KOPT-K1 (cell line): ENCODE data around the gene KLHL22.
"Not testable (repeated sequence)": the region's sequence is repeated elsewhere in the genome, so short reads cannot be mapped to it uniquely, and the experiment has no call there.

Experiments
- H3K27ac ChIP-seq: fragments of 200-600 bp; sonication (generic); 2 replicates; pipeline ENCODE4 v1.5.1; 2016; ENCODE audit warnings: antibody characterized with exemption, mild to moderate bottlenecking, low read depth, low read length; ENCODE audit not compliant: poor library complexity, severe bottlenecking
- H3K36me3 ChIP-seq: fragments of 200-600 bp; sonication (generic); 2 replicates; pipeline ENCODE4 v1.5.1; 2017; ENCODE audit warnings: antibody characterized with exemption, mild to moderate bottlenecking, low read length, moderate library complexity; ENCODE audit not compliant: insufficient read depth
- H3K9me3 ChIP-seq: fragments of 200-600 bp; sonication (generic); 2 replicates; pipeline ENCODE4 v1.5.1; 2017; ENCODE audit warnings: antibody characterized with exemption, low read length, mild to moderate bottlenecking; ENCODE audit not compliant: insufficient read depth, poor library complexity, severe bottlenecking

Gene KLHL22

DNA sequence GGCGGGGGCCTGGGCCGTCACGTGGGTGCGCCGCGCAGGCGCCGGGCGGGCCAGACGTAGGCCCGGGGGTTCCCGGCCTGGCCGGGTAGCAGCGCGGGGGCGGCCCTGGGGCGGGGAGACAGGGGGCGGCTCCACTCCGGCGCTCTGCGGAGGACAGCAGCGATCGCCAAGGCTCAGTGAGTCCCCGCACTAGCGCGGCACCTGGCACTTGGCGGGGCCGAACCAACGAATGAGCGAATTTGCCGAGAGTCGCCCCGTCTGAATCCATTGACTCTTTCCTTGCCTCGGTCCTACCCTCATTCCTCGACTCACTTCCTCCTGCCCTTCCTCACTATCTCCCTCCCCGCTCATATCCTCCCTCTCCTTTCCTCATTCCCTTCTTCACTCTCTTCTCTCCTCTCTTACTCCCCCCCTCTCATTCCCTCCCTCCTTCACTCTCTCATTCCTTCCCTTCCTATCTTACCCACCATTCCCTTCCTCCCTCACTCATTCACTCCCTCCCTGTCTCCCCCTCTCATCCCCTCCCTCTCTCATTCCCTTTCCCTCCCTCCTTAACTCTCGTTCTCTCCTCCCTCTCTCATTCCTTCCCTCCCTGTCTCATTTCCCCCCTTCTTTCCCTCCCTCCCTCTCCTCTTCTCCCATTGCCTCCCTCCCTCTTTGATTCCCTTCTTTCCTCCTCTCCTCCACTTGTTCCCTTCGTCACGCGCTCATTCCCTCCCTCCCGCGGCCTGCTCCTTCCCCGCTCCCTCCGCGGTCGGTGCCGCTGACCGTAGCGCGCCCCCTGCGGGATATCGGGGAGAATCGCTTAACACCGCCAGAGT, 476 bp upstream of the KLHL22 start:
- Histone ChIP-seq H3K9me3 (no peaks in the 10 kb centered on the region), H3K27ac (peak overlapping the region; percentile 60), H3K36me3 (no peaks in the 10 kb centered on the region)

DNA sequence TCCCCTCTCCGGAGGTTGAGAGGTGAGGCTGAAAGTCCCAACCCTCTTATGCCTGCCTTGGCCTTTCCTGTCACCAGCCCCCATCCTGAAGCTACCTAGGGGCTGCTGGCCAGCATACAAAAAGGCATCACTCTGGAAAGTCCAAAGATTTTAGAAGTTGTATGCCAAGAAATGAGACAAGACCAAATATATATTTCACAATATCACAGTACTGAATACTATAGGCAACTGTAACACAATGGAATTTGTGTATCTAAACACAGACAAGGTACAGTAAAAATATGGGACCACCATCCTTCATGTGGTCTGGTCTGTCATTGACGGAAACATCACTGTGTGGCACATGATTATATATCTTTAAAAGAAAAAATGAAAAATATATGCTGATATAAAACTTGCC, 4.2 kb downstream of the KLHL22 start:
- H3K9me3 ChIP-seq: no peaks in the 10 kb centered on the region
- H3K36me3 ChIP-seq: peaks cover 3% of the 10 kb centered on the region; the same call in 1 of the 2 replicates
- no peak overlapping the region for H3K27ac ChIP-seq

DNA sequence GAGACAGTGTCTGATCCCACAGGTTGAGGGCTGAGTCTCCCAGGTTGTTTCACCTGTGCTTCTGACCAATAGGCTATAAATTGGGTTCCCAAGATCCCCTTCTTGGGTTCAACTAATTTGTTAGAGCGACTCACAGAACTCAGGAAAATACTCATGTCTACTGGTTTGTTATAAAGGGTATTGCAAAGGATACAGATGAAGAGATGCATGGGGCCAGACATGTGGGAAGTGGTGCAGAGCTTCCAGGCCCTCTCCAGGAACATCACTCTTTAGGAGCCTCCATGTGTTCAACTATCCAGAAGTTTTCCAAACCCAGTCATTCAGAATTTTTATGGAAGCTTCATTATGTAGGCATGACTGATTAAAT, 4.7 kb downstream of the KLHL22 start:
- H3K9me3 ChIP-seq: no peaks in the 10 kb centered on the region
- peaks cover 3% of the 10 kb centered on the region; the same call in 1 of the 2 replicates for H3K36me3 ChIP-seq
- H3K27ac ChIP-seq: no peak overlapping the region

DNA sequence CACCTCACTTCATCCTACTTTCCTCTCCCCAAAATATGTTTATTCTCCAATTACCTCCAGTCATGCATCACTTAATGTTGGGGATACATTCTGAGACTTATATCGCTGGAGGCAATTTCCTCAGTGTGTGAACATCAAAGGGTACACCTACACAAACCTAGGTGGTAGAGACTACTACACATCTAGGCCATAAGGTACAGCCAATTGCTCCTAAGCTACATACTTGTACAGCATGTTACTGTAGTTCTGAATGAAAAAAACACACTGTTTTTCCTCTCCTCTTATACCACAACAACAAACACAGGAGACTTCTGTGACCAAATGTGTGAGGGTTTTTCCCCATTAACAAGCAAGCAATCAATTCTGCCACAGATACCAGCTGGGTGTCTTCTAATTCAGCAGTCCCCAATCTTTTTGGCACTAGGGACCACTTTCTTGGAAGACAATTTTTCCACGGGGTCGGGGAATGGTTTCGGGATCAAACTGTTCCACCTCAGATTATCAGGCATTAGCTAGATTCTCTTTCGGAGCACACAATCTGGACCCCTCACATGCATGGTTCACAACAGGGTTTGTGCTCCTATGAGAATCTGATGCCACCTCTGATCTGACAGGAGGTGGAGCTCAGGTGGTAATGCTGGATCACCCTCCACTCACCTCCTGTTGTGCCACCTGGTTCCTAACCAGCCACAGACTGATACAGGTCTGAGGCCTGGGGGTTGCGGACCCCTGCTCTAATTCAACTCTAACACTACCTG, 5.2 kb downstream of the KLHL22 start:
- Histone ChIP-seq H3K9me3 (no peaks in the 10 kb centered on the region), H3K36me3 (peaks cover 3% of the 10 kb centered on the region; the same call in 1 of the 2 replicates), H3K27ac (no peak overlapping the region)

DNA sequence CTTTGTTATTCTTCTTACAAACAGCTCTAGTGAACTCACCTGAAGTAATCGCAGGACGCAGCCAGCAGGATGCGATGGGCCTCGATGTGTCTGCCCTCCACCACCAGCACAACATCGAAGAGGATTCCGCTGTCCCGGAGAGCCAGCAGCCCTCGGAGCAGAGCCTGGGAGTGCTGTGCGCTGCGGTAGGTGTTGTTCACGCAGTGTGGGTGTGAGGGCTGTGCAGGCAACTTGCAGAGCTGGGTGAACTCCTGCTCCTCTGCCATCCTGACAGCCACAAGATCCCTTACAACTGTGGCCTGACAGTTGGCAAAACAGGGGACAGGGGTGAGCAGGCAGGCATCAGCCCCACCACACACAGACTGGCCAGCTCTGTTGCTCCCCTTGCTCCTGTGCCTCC, 6.6 kb downstream of the KLHL22 start:
- H3K9me3 ChIP-seq: no peaks in the 10 kb centered on the region
- H3K36me3 ChIP-seq: peaks cover 3% of the 10 kb centered on the region; the same call in 1 of the 2 replicates
- no peak overlapping the region for H3K27ac ChIP-seq

DNA sequence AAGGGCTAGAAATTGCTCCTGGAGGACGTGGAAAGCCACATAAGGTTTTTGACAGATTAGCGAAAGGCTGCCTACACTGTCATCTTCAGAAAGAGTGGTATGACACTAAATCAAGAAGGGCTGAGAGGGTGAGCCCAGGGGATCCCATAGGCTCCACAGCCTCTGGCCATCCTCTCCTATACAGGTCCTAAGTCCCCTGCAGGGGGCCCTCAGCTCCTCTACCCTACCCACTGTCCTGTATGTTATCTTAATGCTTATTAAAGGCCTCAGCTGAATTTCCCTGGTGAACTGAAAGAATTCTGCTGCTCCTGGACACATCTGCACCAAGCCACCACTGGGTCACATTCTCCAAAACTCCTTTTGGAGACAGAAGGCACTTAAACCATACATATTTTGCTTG, 7.9 kb downstream of the KLHL22 start:
- Histone ChIP-seq H3K36me3 (peaks cover 7% of the 10 kb centered on the region; the same call in 1 of the 2 replicates), H3K9me3 (no peaks in the 10 kb centered on the region), H3K27ac (no peak overlapping the region)

DNA sequence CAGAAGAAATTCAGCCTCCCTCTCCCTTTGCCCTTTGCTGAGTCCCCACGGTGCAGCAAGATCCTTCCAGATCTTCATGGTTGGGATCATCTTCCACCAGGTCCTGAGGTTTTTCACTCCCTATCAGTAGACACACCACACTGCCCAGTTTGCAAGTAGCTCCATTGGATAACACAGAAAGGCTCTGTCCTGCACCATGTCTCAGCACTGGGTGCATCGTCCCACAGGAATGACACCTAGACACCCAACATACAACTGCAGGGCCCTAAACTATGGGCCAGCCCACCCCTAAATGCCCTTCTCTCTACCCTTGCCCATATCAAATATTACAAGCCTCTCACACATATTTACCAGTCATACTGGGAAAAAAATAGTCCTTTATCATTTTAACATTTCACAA, 9.4 kb downstream of the KLHL22 start:
- H3K27ac ChIP-seq: no peak overlapping the region
- peaks cover 12% of the 10 kb centered on the region; the same call in 1 of the 2 replicates for H3K36me3 ChIP-seq
- no peaks in the 10 kb centered on the region for H3K9me3 ChIP-seq

DNA sequence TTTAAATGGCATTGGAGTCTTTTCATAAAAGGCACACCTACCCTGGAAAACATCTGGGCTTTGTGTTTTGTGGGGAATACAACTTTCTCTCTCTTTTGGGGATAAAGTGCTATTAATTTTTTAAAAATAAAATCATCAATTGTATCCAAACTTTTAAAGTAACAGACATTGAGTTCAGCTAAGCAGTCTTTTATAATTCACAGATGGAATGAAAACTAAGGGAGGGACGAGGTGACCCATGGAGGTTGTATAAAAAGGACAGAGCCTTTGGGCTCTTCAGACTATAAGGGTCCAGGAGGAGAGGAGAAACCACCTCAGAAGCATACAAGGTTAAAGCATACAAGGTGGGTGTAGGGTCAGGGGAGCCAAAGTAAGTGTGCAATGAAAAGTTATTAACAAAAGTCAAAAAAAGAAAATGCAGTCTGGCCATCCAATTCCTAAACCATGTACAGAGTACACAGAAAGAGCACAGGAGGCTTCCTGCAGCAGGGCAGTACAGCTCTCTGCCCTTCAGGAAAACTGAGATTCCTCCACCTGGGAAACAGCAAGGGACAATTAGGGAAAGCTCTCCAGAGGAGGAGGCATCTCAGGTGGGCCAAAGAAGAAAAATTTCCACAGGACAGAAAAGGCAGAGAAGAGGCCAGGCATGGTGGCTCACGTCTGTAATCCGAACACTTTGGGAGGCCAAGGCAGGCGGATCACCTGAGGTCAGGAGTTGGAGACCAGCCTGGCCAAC, 10.5 kb downstream of the KLHL22 start:
- no peaks in the 10 kb centered on the region for H3K9me3 ChIP-seq
- H3K27ac ChIP-seq: no peak overlapping the region
- H3K36me3 ChIP-seq: peaks cover 12% of the 10 kb centered on the region; the same call in 1 of the 2 replicates

DNA sequence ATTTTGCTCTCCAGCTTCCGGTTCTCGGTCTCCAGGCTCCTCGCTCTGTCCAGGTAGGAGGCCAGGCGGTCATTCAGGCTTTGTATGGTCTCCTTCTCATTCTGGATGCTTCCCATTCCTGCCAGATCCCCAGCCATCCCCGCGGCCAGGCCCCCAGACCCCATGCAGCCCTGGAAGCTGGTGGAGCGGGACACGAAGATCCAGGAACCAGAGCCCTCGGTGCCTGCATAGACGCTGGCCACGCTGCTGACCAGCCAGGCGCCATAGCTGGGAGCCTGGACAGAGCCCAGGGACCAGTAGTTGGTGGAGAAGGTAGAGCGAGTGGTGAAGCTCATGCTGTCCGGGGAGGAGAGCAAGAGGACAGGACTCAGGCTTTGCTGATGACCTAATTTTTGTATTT, 11.8 kb downstream of the KLHL22 start:
- H3K9me3 ChIP-seq: no peaks in the 10 kb centered on the region
- H3K27ac ChIP-seq: no peak overlapping the region
- peaks cover 12% of the 10 kb centered on the region; the same call in 1 of the 2 replicates for H3K36me3 ChIP-seq

DNA sequence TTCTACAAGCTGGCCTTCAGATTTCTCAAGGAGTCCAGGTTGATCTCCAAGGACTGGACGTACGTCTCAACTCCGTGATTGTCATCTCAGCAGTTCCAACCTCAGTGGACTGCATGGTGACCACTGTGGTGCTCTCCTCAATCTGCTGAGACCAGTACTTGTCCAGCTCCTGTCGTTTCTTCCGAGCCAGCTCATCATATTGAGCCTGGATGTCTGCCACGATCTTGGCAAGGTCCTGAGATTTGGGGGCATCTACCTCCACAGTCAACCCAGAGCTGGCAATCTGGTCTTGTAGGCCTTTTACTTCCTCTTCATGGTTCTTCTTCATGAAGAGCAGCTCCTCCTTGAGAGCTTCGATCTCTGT, 12.5 kb downstream of the KLHL22 start:
- not testable (repeated sequence) for H3K27ac ChIP-seq, H3K9me3 ChIP-seq, H3K36me3 ChIP-seq

DNA sequence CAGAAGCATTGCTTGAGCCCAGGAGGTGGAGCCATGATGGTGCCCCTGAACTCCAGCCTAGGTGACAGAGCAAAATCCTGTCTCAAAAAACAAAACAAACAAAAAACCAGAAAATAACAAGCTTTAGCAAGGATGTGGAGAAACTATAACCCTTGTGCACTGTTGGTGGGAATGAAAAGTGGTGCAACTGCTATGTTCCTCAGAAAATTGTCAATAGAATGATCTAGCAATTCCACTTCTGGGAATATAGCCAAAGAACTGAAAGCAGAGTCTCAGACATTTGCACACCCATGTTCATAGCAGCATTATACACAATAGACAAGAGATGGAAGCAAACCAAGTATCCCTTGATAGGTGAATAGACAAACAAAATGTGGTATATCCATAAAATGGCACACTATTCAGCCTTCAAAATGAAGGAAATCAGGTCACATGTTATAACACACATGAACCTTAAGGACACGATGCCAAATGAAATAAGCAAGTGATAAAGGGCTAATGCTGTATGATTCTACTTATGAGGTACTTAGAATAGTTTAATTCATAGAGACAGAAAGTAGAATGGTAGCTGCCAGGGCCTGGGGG, 15.9 kb downstream of the KLHL22 start:
- Histone ChIP-seq H3K9me3 (no peaks in the 10 kb centered on the region), H3K36me3 (peaks cover 9% of the 10 kb centered on the region; the same call in 1 of the 2 replicates), H3K27ac (no peak overlapping the region)

DNA sequence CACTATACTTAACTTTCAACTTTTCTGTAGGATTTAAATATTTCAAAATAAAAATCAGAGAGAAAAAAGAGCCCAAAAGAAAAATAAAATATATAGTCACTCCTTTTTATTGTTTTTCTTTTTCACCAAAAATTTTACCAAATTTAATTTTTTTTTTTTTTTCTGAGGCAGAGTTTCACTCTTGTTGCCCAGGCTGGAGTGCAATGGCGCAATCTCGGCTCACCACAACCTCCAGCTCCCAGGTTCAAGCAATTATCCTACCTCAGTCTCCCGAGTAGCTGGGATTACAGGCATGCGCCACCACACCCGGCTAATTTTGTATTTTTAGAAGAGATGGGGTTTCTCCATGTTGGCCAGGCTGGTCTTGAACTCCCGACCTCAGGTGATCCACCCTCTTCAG, 17.5 kb downstream of the KLHL22 start:
- not testable (repeated sequence) for H3K36me3 ChIP-seq

DNA sequence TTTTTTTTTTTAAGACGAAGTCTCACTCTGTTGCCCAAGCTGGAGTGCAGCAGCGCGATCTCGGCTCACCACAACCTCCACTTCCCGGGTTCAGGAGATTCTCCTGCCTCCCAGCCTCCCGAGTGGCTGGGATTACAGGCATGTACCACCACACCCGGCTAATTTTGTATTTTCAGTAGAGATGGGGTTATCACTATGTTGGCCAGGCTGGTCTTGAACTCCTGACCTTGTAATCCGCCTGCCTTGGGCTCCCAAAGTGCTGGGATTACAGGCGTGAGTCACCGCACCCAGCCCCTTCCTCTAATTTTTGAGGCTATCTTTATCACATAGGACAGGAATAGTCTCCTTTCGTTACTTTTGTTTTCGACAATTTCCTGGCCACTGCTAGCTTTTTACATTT, 20.0 kb downstream of the KLHL22 start:
- not testable (repeated sequence) for H3K27ac ChIP-seq, H3K9me3 ChIP-seq, H3K36me3 ChIP-seq

More for the DNA sequence above, 17.5 kb downstream of the KLHL22 start:
- not testable (repeated sequence) for H3K9me3 ChIP-seq, H3K27ac ChIP-seq

DNA sequence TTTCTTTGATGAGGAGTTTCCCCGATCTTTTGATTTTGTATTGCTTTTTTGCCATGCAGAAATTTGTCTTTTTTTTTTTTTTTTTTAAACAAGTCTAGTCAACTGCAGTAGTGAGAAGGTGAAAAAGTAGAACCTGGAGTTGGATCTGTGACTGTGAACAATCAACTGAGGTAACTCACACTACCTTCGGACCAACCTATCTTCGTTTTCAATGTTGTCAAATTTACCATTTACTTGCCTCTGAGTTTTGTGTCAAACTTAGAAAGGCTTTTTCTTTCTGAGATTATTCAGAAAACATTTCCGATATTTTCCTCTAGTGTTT, 20.5 kb downstream of the KLHL22 start:
- H3K27ac ChIP-seq: no peak overlapping the region
- H3K9me3 ChIP-seq: no peaks in the 10 kb centered on the region
- no peaks in the 10 kb centered on the region; the same call in 1 of the 2 replicates for H3K36me3 ChIP-seq
